ENCODE data around the gene EME1. TPM values are rescaled to one million over a fixed set of nuclear protein-coding genes. Genes with fewer than 3 reads are reported as not detected.

The EME1 gene
- total and polyA plus RNA-seq, 10 of the 15 experiments (the other 5 are each of a cell fraction or from before 2014, with no cell fraction given), result 13.8 to 40.5 (median 22.0) TPM

DNA sequence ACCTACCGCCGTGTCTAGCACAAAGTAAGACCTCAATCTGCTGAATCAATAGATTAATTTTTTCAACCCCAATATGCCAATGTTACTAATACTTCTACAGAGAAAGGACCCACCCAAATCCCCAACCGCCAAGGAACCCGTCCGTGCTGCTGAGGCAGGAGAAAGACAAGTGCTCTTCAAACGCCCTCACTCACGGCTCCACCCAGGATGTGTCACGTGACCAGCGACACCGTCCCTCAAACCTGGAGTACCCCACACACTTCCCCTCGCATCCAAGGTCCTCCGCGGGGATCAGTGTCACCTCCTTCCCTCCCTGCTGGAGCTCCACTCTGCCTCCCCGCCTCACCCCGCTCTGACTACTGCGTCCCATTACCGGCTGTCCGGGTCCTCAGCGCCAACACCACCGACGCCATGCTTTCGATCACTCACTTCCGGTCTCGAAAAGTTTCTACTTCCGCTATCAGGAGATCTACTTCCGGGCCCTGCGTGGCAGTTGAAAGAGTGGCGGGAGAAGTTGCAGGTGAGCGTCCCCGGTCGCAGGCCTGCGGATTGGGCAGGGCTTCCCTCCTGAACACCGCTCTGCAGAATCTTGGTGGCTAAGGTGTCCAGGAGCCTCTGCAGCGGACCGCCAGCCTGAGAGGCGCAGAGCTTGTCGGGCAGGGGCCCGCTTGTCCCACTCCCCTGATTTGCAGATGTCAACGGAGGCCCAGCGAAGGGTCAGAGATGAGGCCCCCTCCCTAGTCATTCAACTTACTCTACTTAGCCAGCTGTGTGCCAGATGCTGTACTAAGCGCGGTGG, at the start of gene EME1, which contains the start of gene MRPL27 (continued):
- no peak for TF ChIP-seq FOS (IDR thresholded peaks at IDR 0.05; ENCODE audit: borderline replicate concordance, extremely low read depth, insufficient read length)
- TF ChIP-seq POLR2AphosphoS5 (IDR thresholded peaks at IDR 0.05; ENCODE audit: low read length), result peak; percentile 98
- peak; percentile 73; the same call in 1 of the 2 replicates for TF ChIP-seq ZNF207 (IDR thresholded peaks at IDR 0.05; ENCODE audit: borderline replicate concordance)
- no peak for TF ChIP-seq CBX3 (IDR thresholded peaks at IDR 0.05; ENCODE audit: borderline replicate concordance, low read depth)
- TF ChIP-seq E4F1 (IDR thresholded peaks at IDR 0.05; ENCODE audit: borderline replicate concordance, partially characterized antibody), result peak; percentile 74
- TF ChIP-seq BCL11A (IDR thresholded peaks at IDR 0.05; ENCODE audit: low read depth, low read length), result no peak
- peak; percentile 66 for TF ChIP-seq HCFC1 (IDR thresholded peaks at IDR 0.05; ENCODE audit: low read length)
- TF ChIP-seq BACH1 (IDR thresholded peaks at IDR 0.05; ENCODE audit: borderline replicate concordance), result peak; percentile 67
- TF ChIP-seq MEF2A (IDR thresholded peaks at IDR 0.05; ENCODE audit: insufficient read depth, low read depth, low read length), result no peak
- no peak for TF ChIP-seq KAT2A (conservative IDR thresholded peaks at IDR 0.05; ENCODE audit: control insufficient read depth, low read depth, low read length)
- TF ChIP-seq IRF3 (IDR thresholded peaks at IDR 0.05), result no peak
- peak; percentile 99 for TF ChIP-seq SIN3A (IDR thresholded peaks at IDR 0.05; ENCODE audit: low read depth, low read length)
- TF ChIP-seq HDGF (IDR thresholded peaks at IDR 0.05), result no peak; the same call in 1 of the 2 replicates
- peak; percentile 77 for TF ChIP-seq FOXK2 (IDR thresholded peaks at IDR 0.05)
- TF ChIP-seq NFXL1 (IDR thresholded peaks at IDR 0.05; ENCODE audit: borderline replicate concordance), result no peak
- TF ChIP-seq, protein P1, sequence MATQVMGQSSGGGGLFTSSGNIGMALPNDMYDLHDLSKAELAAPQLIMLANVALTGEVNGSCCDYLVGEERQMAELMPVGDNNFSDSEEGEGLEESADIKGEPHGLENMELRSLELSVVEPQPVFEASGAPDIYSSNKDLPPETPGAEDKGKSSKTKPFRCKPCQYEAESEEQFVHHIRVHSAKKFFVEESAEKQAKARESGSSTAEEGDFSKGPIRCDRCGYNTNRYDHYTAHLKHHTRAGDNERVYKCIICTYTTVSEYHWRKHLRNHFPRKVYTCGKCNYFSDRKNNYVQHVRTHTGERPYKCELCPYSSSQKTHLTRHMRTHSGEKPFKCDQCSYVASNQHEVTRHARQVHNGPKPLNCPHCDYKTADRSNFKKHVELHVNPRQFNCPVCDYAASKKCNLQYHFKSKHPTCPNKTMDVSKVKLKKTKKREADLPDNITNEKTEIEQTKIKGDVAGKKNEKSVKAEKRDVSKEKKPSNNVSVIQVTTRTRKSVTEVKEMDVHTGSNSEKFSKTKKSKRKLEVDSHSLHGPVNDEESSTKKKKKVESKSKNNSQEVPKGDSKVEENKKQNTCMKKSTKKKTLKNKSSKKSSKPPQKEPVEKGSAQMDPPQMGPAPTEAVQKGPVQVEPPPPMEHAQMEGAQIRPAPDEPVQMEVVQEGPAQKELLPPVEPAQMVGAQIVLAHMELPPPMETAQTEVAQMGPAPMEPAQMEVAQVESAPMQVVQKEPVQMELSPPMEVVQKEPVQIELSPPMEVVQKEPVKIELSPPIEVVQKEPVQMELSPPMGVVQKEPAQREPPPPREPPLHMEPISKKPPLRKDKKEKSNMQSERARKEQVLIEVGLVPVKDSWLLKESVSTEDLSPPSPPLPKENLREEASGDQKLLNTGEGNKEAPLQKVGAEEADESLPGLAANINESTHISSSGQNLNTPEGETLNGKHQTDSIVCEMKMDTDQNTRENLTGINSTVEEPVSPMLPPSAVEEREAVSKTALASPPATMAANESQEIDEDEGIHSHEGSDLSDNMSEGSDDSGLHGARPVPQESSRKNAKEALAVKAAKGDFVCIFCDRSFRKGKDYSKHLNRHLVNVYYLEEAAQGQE (IDR thresholded peaks at IDR 0.05; ENCODE audit: low read depth, low read length), result no peak
- TF ChIP-seq, protein P2, sequence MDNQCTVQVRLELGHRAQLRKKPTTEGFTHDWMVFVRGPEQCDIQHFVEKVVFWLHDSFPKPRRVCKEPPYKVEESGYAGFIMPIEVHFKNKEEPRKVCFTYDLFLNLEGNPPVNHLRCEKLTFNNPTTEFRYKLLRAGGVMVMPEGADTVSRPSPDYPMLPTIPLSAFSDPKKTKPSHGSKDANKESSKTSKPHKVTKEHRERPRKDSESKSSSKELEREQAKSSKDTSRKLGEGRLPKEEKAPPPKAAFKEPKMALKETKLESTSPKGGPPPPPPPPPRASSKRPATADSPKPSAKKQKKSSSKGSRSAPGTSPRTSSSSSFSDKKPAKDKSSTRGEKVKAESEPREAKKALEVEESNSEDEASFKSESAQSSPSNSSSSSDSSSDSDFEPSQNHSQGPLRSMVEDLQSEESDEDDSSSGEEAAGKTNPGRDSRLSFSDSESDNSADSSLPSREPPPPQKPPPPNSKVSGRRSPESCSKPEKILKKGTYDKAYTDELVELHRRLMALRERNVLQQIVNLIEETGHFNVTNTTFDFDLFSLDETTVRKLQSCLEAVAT (IDR thresholded peaks at IDR 0.05), result peak; percentile 92
- TF ChIP-seq, protein P3, sequence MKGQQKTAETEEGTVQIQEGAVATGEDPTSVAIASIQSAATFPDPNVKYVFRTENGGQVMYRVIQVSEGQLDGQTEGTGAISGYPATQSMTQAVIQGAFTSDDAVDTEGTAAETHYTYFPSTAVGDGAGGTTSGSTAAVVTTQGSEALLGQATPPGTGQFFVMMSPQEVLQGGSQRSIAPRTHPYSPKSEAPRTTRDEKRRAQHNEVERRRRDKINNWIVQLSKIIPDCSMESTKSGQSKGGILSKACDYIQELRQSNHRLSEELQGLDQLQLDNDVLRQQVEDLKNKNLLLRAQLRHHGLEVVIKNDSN (IDR thresholded peaks at IDR 0.05; ENCODE audit: borderline replicate concordance, extremely low read length, insufficient read depth, low read depth, low read length), result peak; percentile 95
- no peak for TF ChIP-seq ZSCAN29 (IDR thresholded peaks at IDR 0.05)
- TF ChIP-seq MXI1 (IDR thresholded peaks at IDR 0.05; ENCODE audit: low read depth, low read length), result peak; percentile 93
- no peak for TF ChIP-seq HDAC2 (IDR thresholded peaks at IDR 0.05)
- no peak for TF ChIP-seq RUNX3 (IDR thresholded peaks at IDR 0.05; ENCODE audit: low read length)

All from GM12878 (cell line).